ENCODE measurements around the gene ZNF385D. TPM values are rescaled to one million over a fixed set of nuclear protein-coding genes. Genes with fewer than 3 reads are reported as not detected.

ZNF385D gene
- total RNA-seq, 1 experiment from 2014 or later, result not detected

- Mint-ChIP-seq H3K36me3 (ENCODE audit: insufficient read depth, unreplicated experiment) (peaks cover 6% of the 10 kb centered on the region), H3K9me3 (ENCODE audit: low read depth, unreplicated experiment) (no peaks in the 10 kb centered on the region), H3K4me3 (ENCODE audit: low read depth, unreplicated experiment) (no peak overlapping the region), H3K4me1 (ENCODE audit: low read depth, unreplicated experiment) (peaks cover 20% of the 10 kb centered on the region), H3K27ac (ENCODE audit: unreplicated experiment) (no peak overlapping the region), H3K27me3 (ENCODE audit: unreplicated experiment) (no peaks in the 10 kb centered on the region)
- TF ChIP-seq, protein P1, sequence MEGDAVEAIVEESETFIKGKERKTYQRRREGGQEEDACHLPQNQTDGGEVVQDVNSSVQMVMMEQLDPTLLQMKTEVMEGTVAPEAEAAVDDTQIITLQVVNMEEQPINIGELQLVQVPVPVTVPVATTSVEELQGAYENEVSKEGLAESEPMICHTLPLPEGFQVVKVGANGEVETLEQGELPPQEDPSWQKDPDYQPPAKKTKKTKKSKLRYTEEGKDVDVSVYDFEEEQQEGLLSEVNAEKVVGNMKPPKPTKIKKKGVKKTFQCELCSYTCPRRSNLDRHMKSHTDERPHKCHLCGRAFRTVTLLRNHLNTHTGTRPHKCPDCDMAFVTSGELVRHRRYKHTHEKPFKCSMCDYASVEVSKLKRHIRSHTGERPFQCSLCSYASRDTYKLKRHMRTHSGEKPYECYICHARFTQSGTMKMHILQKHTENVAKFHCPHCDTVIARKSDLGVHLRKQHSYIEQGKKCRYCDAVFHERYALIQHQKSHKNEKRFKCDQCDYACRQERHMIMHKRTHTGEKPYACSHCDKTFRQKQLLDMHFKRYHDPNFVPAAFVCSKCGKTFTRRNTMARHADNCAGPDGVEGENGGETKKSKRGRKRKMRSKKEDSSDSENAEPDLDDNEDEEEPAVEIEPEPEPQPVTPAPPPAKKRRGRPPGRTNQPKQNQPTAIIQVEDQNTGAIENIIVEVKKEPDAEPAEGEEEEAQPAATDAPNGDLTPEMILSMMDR (IDR thresholded peaks at IDR 0.05; ENCODE audit: unreplicated experiment), result no peak
- intact Hi-C loops (cut with micrococcal nuclease; ENCODE audit: unreplicated experiment), result no loop called here
- DNase-seq, result no peak
- no TSS peak for BruUV-seq (replicated peaks)
- CTCF ChIA-PET, result interaction anchor here (0.7 kb wide), 1 partner anchor 255 kb away, joined by 5 read pairs; no protein-coding TSS in a partner anchor
Measured at GRCh38 chr3:21618695-21619094, 132.3 kb downstream of the ZNF385D start.

DNA sequence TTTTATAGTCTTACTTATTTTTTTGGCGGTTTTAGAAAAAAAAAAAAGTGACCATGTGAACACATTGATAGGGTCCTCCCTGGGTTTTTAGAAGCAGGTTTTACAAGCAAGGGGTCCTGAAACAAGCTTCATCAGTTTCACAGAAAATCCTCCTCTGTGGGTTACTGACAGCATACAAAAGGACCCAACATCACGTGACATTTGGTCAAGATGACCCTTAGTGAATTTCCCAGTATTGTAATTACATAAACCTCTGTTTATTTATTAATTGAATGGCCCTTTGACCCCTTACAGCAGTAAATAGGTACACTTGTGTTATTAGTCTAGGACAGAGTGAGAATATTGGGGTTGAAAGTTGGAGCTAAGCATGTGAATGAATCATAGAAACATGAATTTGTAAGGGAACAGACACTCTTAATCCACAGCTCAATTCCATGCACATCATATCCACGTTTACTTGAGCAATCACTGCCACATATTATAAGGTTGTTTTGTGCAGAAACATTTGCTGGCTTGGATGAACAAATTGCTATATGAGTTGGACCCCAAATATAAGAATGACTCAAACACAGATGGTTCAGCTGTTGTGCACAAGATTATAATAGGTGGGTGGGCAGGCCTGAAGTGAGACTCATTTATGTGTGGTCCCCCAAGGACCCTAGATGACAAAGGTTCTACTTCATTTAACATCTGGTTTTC lies 137.5 kb downstream of the ZNF385D start:
- CTCF ChIA-PET, result interaction anchor here (0.7 kb wide), 1 partner anchor 1870 kb away, joined by 7 read pairs; no protein-coding TSS in a partner anchor
- no peak for DNase-seq
- Mint-ChIP-seq H3K27ac (ENCODE audit: unreplicated experiment) (no peak overlapping the region), H3K4me1 (ENCODE audit: low read depth, unreplicated experiment) (no peaks in the 10 kb centered on the region), H3K27me3 (ENCODE audit: unreplicated experiment) (no peaks in the 10 kb centered on the region), H3K9me3 (ENCODE audit: low read depth, unreplicated experiment) (no peaks in the 10 kb centered on the region), H3K36me3 (ENCODE audit: insufficient read depth, unreplicated experiment) (no peaks in the 10 kb centered on the region), H3K4me3 (ENCODE audit: low read depth, unreplicated experiment) (no peak overlapping the region)
- intact Hi-C loops (cut with micrococcal nuclease; ENCODE audit: unreplicated experiment), result no loop called here
- BruUV-seq (replicated peaks), result no TSS peak
- TF ChIP-seq, protein P1 (IDR thresholded peaks at IDR 0.05; ENCODE audit: unreplicated experiment), result no peak

DNA sequence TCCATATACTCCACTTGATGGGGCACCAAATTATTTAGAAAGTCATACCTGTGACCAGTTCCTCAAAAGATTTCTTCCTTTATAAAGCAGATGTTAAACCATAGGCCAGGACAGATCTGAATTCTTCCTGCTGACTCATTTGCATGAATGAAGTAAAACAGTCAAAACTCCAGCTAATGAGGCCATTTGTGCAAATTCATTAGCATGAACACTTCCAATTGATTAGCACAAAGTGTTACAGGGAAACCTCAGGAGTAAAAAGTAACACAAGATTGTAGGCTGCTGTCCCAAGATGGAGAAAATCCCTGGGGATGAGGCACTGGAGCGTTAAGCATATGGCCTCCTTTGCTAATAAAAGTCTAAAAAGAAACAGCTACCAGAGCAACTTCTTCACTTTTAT lies 149.8 kb downstream of the ZNF385D start:
- intact Hi-C loops (cut with micrococcal nuclease; ENCODE audit: unreplicated experiment), result no loop called here
- peaks cover 20% of the 10 kb centered on the region for H3K27me3 Mint-ChIP-seq (ENCODE audit: unreplicated experiment)

DNA sequence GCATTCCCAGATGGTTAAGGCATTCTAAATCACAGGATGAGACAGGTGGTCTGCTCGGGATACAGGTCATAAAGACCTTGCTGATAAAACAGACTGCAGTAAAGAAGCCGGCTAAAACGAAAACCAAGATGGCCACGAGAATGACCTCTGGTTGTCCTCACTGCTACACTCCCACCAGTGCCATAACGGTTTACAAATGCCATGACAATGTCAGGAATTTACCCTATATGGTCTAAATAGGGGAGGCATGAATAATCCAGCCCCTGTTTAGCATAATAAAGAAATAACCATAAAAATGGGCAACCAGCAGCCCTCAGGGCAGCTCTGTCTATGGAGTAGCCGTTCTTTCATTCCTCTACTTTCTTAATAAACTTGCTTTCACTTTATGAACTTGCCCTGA lies 151.1 kb downstream of the ZNF385D start:
- Mint-ChIP-seq H3K27me3 (ENCODE audit: unreplicated experiment) (peaks cover 12% of the 10 kb centered on the region), H3K36me3 (ENCODE audit: insufficient read depth, unreplicated experiment) (no peaks in the 10 kb centered on the region), H3K4me1 (ENCODE audit: low read depth, unreplicated experiment) (no peaks in the 10 kb centered on the region), H3K9me3 (ENCODE audit: low read depth, unreplicated experiment) (peaks cover 2% of the 10 kb centered on the region), H3K4me3 (ENCODE audit: low read depth, unreplicated experiment) (no peak overlapping the region), H3K27ac (ENCODE audit: unreplicated experiment) (no peak overlapping the region)
- no TSS peak for BruUV-seq (replicated peaks)
- TF ChIP-seq, protein P1 (IDR thresholded peaks at IDR 0.05; ENCODE audit: unreplicated experiment), result no peak
- intact Hi-C loops (cut with micrococcal nuclease; ENCODE audit: unreplicated experiment), result no loop called here
- CTCF ChIA-PET, result no interaction called here
- DNase-seq, result no peak

More for the DNA sequence above, 149.8 kb downstream of the ZNF385D start:
- peaks cover 2% of the 10 kb centered on the region for H3K9me3 Mint-ChIP-seq (ENCODE audit: low read depth, unreplicated experiment)
- DNase-seq, result no peak
- CTCF ChIA-PET, result no interaction called here
- H3K4me3 Mint-ChIP-seq (ENCODE audit: low read depth, unreplicated experiment), result no peak overlapping the region
- no peaks in the 10 kb centered on the region for H3K36me3 Mint-ChIP-seq (ENCODE audit: insufficient read depth, unreplicated experiment)
- BruUV-seq (replicated peaks), result no TSS peak
- H3K27ac Mint-ChIP-seq (ENCODE audit: unreplicated experiment), result no peak overlapping the region
- no peaks in the 10 kb centered on the region for H3K4me1 Mint-ChIP-seq (ENCODE audit: low read depth, unreplicated experiment)
- TF ChIP-seq, protein P1 (IDR thresholded peaks at IDR 0.05; ENCODE audit: unreplicated experiment), result no peak
